ENCODE results near the gene LRP6. TPM values are rescaled to one million over a fixed set of nuclear protein-coding genes. Genes with fewer than 3 reads are reported as not detected.

The LRP6 gene
- total and polyA plus RNA-seq, 10 of the 15 experiments (the other 5 are each of a cell fraction or from before 2014, with no cell fraction given): 1.5 to 14.9 (median 6.1) TPM

- SMC1A ChIA-PET (ENCODE audit: uncharacterized antibody, unreplicated experiment): no interaction called here
Measured at GRCh38 chr12:12198124-12198523, 68.7 kb downstream of the LRP6 start.

More at GRCh38 chr12:12198124-12198523, 68.7 kb downstream of the LRP6 start:
- no peaks in the 10 kb centered on the region for H3K36me3 ChIP-seq (ENCODE audit: control insufficient read depth in 2 of 2, insufficient read depth in 2 of 2, low read length in 1 of 2)
- no peak for TF ChIP-seq LARP7 (IDR thresholded peaks at IDR 0.05)
- no peak for TF ChIP-seq NR2C1 (IDR thresholded peaks at IDR 0.05)
- no peak for TF ChIP-seq RAD51 (IDR thresholded peaks at IDR 0.05)
- no peak for TF ChIP-seq PML (IDR thresholded peaks at IDR 0.05; ENCODE audit: low read length)
- no peak for TF ChIP-seq ZBTB33 (IDR thresholded peaks at IDR 0.05)
- no peak for TF ChIP-seq ZNF274 (IDR thresholded peaks at IDR 0.05; ENCODE audit: insufficient read depth, insufficient read length)
- TF ChIP-seq ZNF217 (IDR thresholded peaks at IDR 0.05): no peak
- TF ChIP-seq SMC3 (IDR thresholded peaks at IDR 0.05; ENCODE audit: borderline replicate concordance, low read length): no peak
- TF ChIP-seq RAD21 (IDR thresholded peaks at IDR 0.05; ENCODE audit: insufficient read depth, low read depth, low read length): no peak
- TF ChIP-seq BCL11A (IDR thresholded peaks at IDR 0.05; ENCODE audit: low read depth, low read length): no peak
- no peak for TF ChIP-seq CBX3 (IDR thresholded peaks at IDR 0.05; ENCODE audit: borderline replicate concordance, low read depth)
- TF ChIP-seq E4F1 (IDR thresholded peaks at IDR 0.05; ENCODE audit: borderline replicate concordance, partially characterized antibody): no peak
- no peak for TF ChIP-seq SMAD1 (IDR thresholded peaks at IDR 0.05; ENCODE audit: low read depth, partially characterized antibody)
- no peak for TF ChIP-seq SREBF2 (IDR thresholded peaks at IDR 0.05; ENCODE audit: low read length)
- no peak for TF ChIP-seq ZNF384 (IDR thresholded peaks at IDR 0.05; ENCODE audit: borderline replicate concordance, low read depth, low read length)
- no peak for TF ChIP-seq ZBTB40 (IDR thresholded peaks at IDR 0.05; ENCODE audit: borderline replicate concordance)
- no peak for TF ChIP-seq MEF2A (IDR thresholded peaks at IDR 0.05; ENCODE audit: insufficient read depth, low read depth, low read length)
- TF ChIP-seq POLR2AphosphoS5 (IDR thresholded peaks at IDR 0.05; ENCODE audit: low read length): no peak
- TF ChIP-seq WRNIP1 (IDR thresholded peaks at IDR 0.05; ENCODE audit: borderline replicate concordance, low read depth, low read length): no peak
- RAD21 ChIA-PET (ENCODE audit: unreplicated experiment): no interaction called here
- FAIRE-seq: no peak
- peaks cover 1% of the 10 kb centered on the region; the same call in 1 of the 3 replicates for H3K9me3 ChIP-seq (replicated peaks; ENCODE audit: control insufficient read depth, insufficient read depth, low read length)
- no peak for ATAC-seq
- BruUV-seq (replicated peaks): no TSS peak
- 24% methylated on average over 1 of the region's 1 CpG for WGBS (ENCODE audit: insufficient coverage, insufficient replicate concordance, low lambda C conversion rate, missing lambda C conversion rate)
- H3K9ac ChIP-seq (ENCODE audit: control insufficient read depth, insufficient read depth, low read length): no peak overlapping the region
- CTCF ChIA-PET: no interaction called here
- in situ Hi-C loops (cut with MboI): no loop called here
- DNase-seq (ENCODE audit: low read depth, low spot score): no peak
- H2AFZ ChIP-seq (ENCODE audit: control insufficient read depth, low read depth, low read length): no peak overlapping the region
- H3K27ac ChIP-seq (ENCODE audit: control insufficient read depth, insufficient read depth): no peak overlapping the region
- no peaks in the 10 kb centered on the region for H3K27me3 ChIP-seq (replicated peaks in 1 of 2; ENCODE audit: control insufficient read depth in 2 of 2, insufficient read depth in 2 of 2, low read length in 1 of 2)
- H4K20me1 ChIP-seq (ENCODE audit: control insufficient read depth, insufficient read depth): no peaks in the 10 kb centered on the region
- no peak overlapping the region for H3K4me3 ChIP-seq
- no peak overlapping the region for H3K4me2 ChIP-seq (ENCODE audit: control insufficient read depth, insufficient read depth)
- peaks cover 4% of the 10 kb centered on the region; the same call in 1 of the 2 replicates for H3K4me1 ChIP-seq (ENCODE audit: control insufficient read depth, insufficient read depth, low read length)
- POLR2A ChIA-PET: no interaction called here
- intact Hi-C loops (cut with micrococcal nuclease; ENCODE audit: unreplicated experiment): no loop called here
- H3K79me2 ChIP-seq (ENCODE audit: control insufficient read depth, insufficient read depth, low read length): no peaks in the 10 kb centered on the region

Data from GM12878 (cell line).